B cell (primary cell): Measurements from ENCODE around the gene SCN1B. TPM values are rescaled to one million over a fixed set of nuclear protein-coding genes. Genes with fewer than 3 reads are reported as not detected.
A peak's percentile ranks its signal among the peaks of the same experiment; 100 is the strongest.

ENCODE experiments used
- ATAC-seq: fragments of 200-7000 bp; cut with Tn5 transposase; one replicate; pipeline ENCODE4 v1.10.0; 2021; ENCODE audit warnings: low read depth, mild to moderate bottlenecking, moderate number of reproducible peaks, moderate library complexity
- CTCF ChIA-PET: fragments of 350-600 bp; sonication (Branson Sonifier 250); formaldehyde crosslinking; loops from one replicate; lab custom pipeline; 2021; ENCODE audit warnings: antibody characterized with exemption, inconsistent platforms; lab: Charles Lee
- POLR2A ChIA-PET: fragments of 350-600 bp; sonication (Branson Sonifier 250); formaldehyde crosslinking; loops from one replicate; lab custom pipeline; 2021; ENCODE audit warnings: antibody characterized with exemption; lab: Charles Lee
- DNase-seq: peaks from one replicate; pipeline ENCODE4 v3.0.0; 2013
- H2AFZ ChIP-seq: 2 replicates; pipeline ENCODE4 v1.6.1; 2012; ENCODE audit warnings: mild to moderate bottlenecking, low read depth, low read length; ENCODE audit not compliant: insufficient read depth, poor library complexity, severe bottlenecking
- H3K27ac ChIP-seq, 2 donors: 1 replicate in 1 of 2; 2 replicates in 1 of 2; pipeline ENCODE4 v1.5.1; 2012 to 2013; ENCODE audit warnings: low read length in 2 of 2, mild to moderate bottlenecking in 2 of 2, moderate library complexity in 1 of 2
- H3K27me3 ChIP-seq, 4 experiments: fragments of 200-600 bp in 1 of 4; sonication (generic) in 1 of 4; replicated peaks in 1 of 4; 1 replicate in 2 of 4; 2 replicates in 2 of 4; pipeline versions ENCODE4 v1.6.1 to v1.7.0; 2013 to 2016; ENCODE audit warnings: low read length in 3 of 4, mild to moderate bottlenecking in 2 of 4, mixed read lengths in 1 of 4, moderate library complexity in 1 of 4; ENCODE audit not compliant: insufficient read depth in 4 of 4, control insufficient read depth in 3 of 4; ENCODE audit errors: control extremely low read depth in 1 of 4
- H3K36me3 ChIP-seq, 2 experiments: replicated peaks in 1 of 2; 1 replicate in 1 of 2; 2 replicates in 1 of 2; pipeline versions ENCODE4 v1.6.1 to v1.7.1; 2013; ENCODE audit warnings: low read length in 1 of 2; ENCODE audit not compliant: insufficient read depth in 2 of 2, control insufficient read depth in 1 of 2; ENCODE audit errors: control extremely low read depth in 1 of 2, extremely low read depth in 1 of 2
- H3K4me1 ChIP-seq, 2 donors: fragments of 200-600 bp in 1 of 2; sonication (generic) in 1 of 2; 1 replicate in 1 of 2; 2 replicates in 1 of 2; pipeline versions ENCODE4 v1.5.1 to v1.6.1; 2013 to 2017; ENCODE audit warnings: low read length in 2 of 2; ENCODE audit not compliant: control insufficient read depth in 2 of 2, insufficient read depth in 2 of 2
- H3K4me2 ChIP-seq: replicated peaks from 2 replicates; pipeline ENCODE3; 2012; ENCODE audit warnings: mild to moderate bottlenecking, low read depth, low read length; ENCODE audit not compliant: poor library complexity, severe bottlenecking
- H3K4me3 ChIP-seq, 5 experiments: fragments of 200-600 bp in 1 of 5; sonication (generic) in 1 of 5; 1 replicate in 3 of 5; 2 replicates in 2 of 5; pipeline versions ENCODE4 v1.5.1 to v1.7.0; 2011 to 2016; ENCODE audit warnings: low read length in 4 of 5, mild to moderate bottlenecking in 4 of 5, low read depth in 2 of 5, control low read depth in 1 of 5, moderate library complexity in 1 of 5; ENCODE audit not compliant: insufficient read depth in 1 of 5; ENCODE audit errors: control extremely low read depth in 1 of 5, extremely low read depth in 1 of 5
- H3K79me2 ChIP-seq: fragments of 200-600 bp; sonication (generic); one replicate; pipeline ENCODE4 v1.6.0; 2016; ENCODE audit warnings: low read length; ENCODE audit not compliant: control insufficient read depth, insufficient read depth
- H3K9ac ChIP-seq: fragments of 200-600 bp; sonication (generic); 2 replicates; pipeline ENCODE4 v1.6.1; 2017; ENCODE audit warnings: mild to moderate bottlenecking, low read length, moderate library complexity
- H3K9me3 ChIP-seq, 3 donors: one replicate each; pipeline versions ENCODE4 v1.6.1 to v1.7.1; 2013; ENCODE audit warnings: low read length in 2 of 3; ENCODE audit not compliant: control insufficient read depth in 2 of 3, insufficient read depth in 1 of 3; ENCODE audit errors: control extremely low read depth in 1 of 3
- H4K20me1 ChIP-seq: 2 replicates; pipeline ENCODE4 v1.6.0; 2012; ENCODE audit warnings: mild to moderate bottlenecking, low read length; ENCODE audit not compliant: insufficient read depth, control insufficient read depth, poor library complexity, severe bottlenecking
- H3K27ac Mint-ChIP-seq: one replicate; pipeline ENCODE4 v1.8.0; 2021; ENCODE audit warnings: mixed read lengths
- H3K27me3 Mint-ChIP-seq: one replicate; pipeline ENCODE4 v1.8.0; 2021; ENCODE audit warnings: mixed read lengths
- H3K4me1 Mint-ChIP-seq: one replicate; pipeline ENCODE4 v1.8.0; 2021; ENCODE audit warnings: mixed read lengths
- H3K4me3 Mint-ChIP-seq: one replicate; pipeline ENCODE4 v1.8.0; 2021; ENCODE audit warnings: mixed read lengths
- H3K9me3 Mint-ChIP-seq: one replicate; pipeline ENCODE4 v1.8.0; 2022; ENCODE audit warnings: mixed read lengths; ENCODE audit not compliant: insufficient read depth
- EZH2 ChIP-seq: IDR thresholded peaks from 2 replicates; pipeline ENCODE4 v1.6.1; 2012; ENCODE audit warnings: borderline replicate concordance, low read depth, mild to moderate bottlenecking, moderate library complexity, low read length; ENCODE audit not compliant: insufficient read depth, poor library complexity, severe bottlenecking
- WGBS: methylation state at CpG from one replicate; pipeline ENCODE4 v1.1.5; 2013; ENCODE audit warnings: missing lambda C conversion rate; ENCODE audit not compliant: insufficient coverage; 5-methylcytosine and 5-hydroxymethylcytosine counted together
- intact Hi-C: fragments of 100-400 bp; cut with micrococcal nuclease; formaldehyde crosslinking; loops from one replicate; pipeline ENCODE4 v1.10.0; 2022
- polyA plus RNA-seq: library from polyadenylated mRNA; depleted of rRNA; stranded (reverse); fragments of >200 nt; gene quantifications from 2 replicates; pipeline ENCODE4 v1.2.3, GENCODE V29; 2012
- total RNA-seq, 2 donors: library from RNA; stranded (reverse); fragments of 120-200 nt in 1 of 2; gene quantifications; 1 replicate in 1 of 2; 2 replicates in 1 of 2; pipeline versions ENCODE4 v1.2.3 to v1.2.4, GENCODE V29; 2013 to 2022
- TF ChIP-seq, protein P1 (sequence below): fragments of 200-600 bp; IDR thresholded peaks from one replicate; pipeline ENCODE4 v1.8.0; 2022; ENCODE audit warnings: antibody characterized with exemption, mild to moderate bottlenecking

The SCN1B gene
- total and polyA plus RNA-seq, 2 donors (not counting 1 experiment from before 2014, with no cell fraction given) = 0.52 to 0.72 TPM

DNA sequence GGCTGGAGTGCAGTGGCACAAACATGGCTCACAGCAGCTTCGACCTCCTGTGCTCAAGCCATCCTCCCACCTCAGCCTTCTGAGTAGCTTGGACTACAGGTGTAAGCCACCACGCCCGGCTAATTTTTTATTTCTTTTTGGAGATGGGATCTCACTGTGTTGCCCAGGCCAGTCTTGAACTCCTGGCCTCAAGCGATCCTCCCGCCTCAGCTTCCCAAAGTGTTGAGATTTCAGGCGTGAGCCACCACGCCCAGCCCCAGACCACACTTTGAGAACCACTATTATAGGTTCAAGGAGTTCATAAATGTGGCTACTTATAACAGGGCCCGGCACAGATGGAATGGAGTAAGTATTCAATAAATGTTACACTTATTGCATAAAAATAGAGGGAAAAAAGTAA, 3.3 kb upstream of the SCN1B start:
- no peak overlapping the region for H3K4me2 ChIP-seq
- peaks cover 8% of the 10 kb centered on the region for H3K4me1 Mint-ChIP-seq
- H3K27ac Mint-ChIP-seq = no peak overlapping the region
- ATAC-seq (no peak), DNase-seq (no peak)
- no peak overlapping the region for H3K4me3 Mint-ChIP-seq
- no peaks in the 10 kb centered on the region for H3K9me3 Mint-ChIP-seq
- peaks cover 10 to 13% of the 10 kb centered on the region in 2 donors for H3K4me1 ChIP-seq
- intact Hi-C loops = no loop called here
- H3K27me3 Mint-ChIP-seq = peaks cover 16% of the 10 kb centered on the region
- H3K27me3 ChIP-seq = peaks cover 0 to 17% (median 7%) of the 10 kb centered on the region in 4 experiments
- H3K79me2 ChIP-seq = no peaks in the 10 kb centered on the region
- WGBS = no CpG with 5 or more reads among the region's 8 CpGs
- H3K36me3 ChIP-seq = peaks cover 0 to 27% of the 10 kb centered on the region in 2 experiments
- H3K27ac ChIP-seq = no peak overlapping the region
- no peak overlapping the region for H3K9ac ChIP-seq
- CTCF ChIA-PET = interaction anchor here (1.2 to 1.5 kb wide), 2 partner anchors 11 to 40 kb away, joined by 4 to 5 read pairs; no protein-coding TSS in a partner anchor
- POLR2A ChIA-PET = no interaction called here
- no peak overlapping the region for H3K4me3 ChIP-seq
- H4K20me1 ChIP-seq = no peaks in the 10 kb centered on the region
- TF ChIP-seq EZH2 = no peak
- TF ChIP-seq, protein P1, sequence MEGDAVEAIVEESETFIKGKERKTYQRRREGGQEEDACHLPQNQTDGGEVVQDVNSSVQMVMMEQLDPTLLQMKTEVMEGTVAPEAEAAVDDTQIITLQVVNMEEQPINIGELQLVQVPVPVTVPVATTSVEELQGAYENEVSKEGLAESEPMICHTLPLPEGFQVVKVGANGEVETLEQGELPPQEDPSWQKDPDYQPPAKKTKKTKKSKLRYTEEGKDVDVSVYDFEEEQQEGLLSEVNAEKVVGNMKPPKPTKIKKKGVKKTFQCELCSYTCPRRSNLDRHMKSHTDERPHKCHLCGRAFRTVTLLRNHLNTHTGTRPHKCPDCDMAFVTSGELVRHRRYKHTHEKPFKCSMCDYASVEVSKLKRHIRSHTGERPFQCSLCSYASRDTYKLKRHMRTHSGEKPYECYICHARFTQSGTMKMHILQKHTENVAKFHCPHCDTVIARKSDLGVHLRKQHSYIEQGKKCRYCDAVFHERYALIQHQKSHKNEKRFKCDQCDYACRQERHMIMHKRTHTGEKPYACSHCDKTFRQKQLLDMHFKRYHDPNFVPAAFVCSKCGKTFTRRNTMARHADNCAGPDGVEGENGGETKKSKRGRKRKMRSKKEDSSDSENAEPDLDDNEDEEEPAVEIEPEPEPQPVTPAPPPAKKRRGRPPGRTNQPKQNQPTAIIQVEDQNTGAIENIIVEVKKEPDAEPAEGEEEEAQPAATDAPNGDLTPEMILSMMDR = no peak
- no peak overlapping the region for H2AFZ ChIP-seq
- H3K9me3 ChIP-seq = peaks cover 0 to 2% (median 0%) of the 10 kb centered on the region in 3 donors

DNA sequence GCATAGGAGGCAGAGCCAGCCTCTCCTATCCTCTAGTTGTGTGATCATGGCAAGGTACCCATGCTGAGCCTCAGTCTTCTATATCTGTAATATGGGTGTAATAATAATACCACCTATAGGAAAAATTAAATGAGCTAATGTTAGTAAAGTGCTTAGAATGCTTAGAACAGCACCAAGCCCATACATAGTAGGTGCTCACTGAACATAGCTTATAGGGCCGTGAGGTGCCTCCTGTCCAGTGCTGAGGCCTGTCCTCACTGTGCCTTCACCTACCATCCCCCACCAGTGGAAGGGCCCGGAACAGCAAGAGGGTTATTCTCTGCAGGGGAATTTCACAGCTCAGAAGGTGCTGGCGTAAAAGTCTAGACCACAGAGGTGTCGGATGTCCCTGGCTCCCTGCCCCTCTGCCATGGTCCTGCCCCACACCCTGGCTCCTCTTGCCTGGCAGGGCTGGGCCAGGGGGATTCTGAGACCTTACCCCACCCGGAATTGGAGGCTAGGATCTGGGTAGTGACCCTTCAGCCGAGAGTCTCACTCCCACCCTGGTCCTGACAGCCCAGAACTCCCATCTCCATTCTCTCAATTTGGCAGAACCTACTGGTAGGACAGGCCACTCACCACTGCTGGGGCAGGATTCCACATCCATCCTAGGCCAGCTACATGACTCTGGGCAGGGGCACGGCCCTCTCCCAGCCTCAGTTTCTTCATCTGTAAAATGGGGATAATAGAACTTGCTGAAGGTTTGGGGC, 2.2 kb upstream of the SCN1B start:
- intact Hi-C loops = no loop called here
- H3K36me3 ChIP-seq = peaks cover 0 to 20% of the 10 kb centered on the region in 2 experiments
- H3K9me3 Mint-ChIP-seq = no peaks in the 10 kb centered on the region

More for the DNA sequence above, 2.2 kb upstream of the SCN1B start:
- Histone ChIP-seq H3K4me1 (peaks cover 10 to 13% of the 10 kb centered on the region in 2 donors), H3K4me3 (no peak overlapping the region), H3K27me3 (peaks cover 0 to 22% (median 8%) of the 10 kb centered on the region in 4 experiments), H4K20me1 (no peaks in the 10 kb centered on the region), H3K9me3 (peaks cover 0 to 2% (median 0%) of the 10 kb centered on the region in 3 donors), H3K79me2 (no peaks in the 10 kb centered on the region), H2AFZ (no peak overlapping the region), H3K4me2 (no peak overlapping the region), H3K27ac (no peak overlapping the region), H3K9ac (no peak overlapping the region)
- TF ChIP-seq, protein P1 = no peak
- no peak for TF ChIP-seq EZH2
- POLR2A ChIA-PET = no interaction called here
- Mint-ChIP-seq H3K27ac (no peak overlapping the region), H3K27me3 (peaks cover 26% of the 10 kb centered on the region), H3K4me3 (peak overlapping the region; percentile 2), H3K4me1 (peaks cover 8% of the 10 kb centered on the region)
- ATAC-seq (no peak), DNase-seq (no peak)
- 89% methylated on average over 4 of the region's 7 CpGs for WGBS
- CTCF ChIA-PET = no interaction called here
